ENCODE results near the gene SPHK1.

GRCh38 chr17:76388966-76389888, 4.8 kb downstream of the SPHK1 start:
- no peak for TF ChIP-seq CTCF (IDR thresholded peaks at IDR 0.05)
- no peak for TF ChIP-seq POLR2A (IDR thresholded peaks at IDR 0.05)
